Endothelial cell of umbilical vein (primary cell): ENCODE results near the gene FRY. TPM values are rescaled to one million over a fixed set of nuclear protein-coding genes. Genes with fewer than 3 reads are reported as not detected.

Source experiments
- BruUV-seq: library from RNA; stranded (reverse); fragments of 400-500 nt; replicated peaks from 2 replicates; lab custom pipeline; 2021; lab: Mats Ljungman, UMichigan
- CTCF ChIA-PET: fragments of 300-600, 350-600 bp; sonication (Branson Sonifier 250); formaldehyde crosslinking; loops from one replicate; lab custom pipeline; 2021; ENCODE audit warnings: antibody characterized with exemption, inconsistent platforms; lab: Charles Lee
- POLR2A ChIA-PET: fragments of 300-600, 350-600 bp; sonication (Branson Sonifier 250); formaldehyde crosslinking; loops from one replicate; lab custom pipeline; 2021; ENCODE audit warnings: antibody characterized with exemption, inconsistent platforms; lab: Charles Lee
- DNase-seq: peaks from one replicate; pipeline ENCODE4 v3.0.0-alpha.2; 2011; ENCODE audit warnings: low read depth, low spot score
- FAIRE-seq: peaks from 2 replicates; lab custom pipeline; 2011; peaks lifted over from hg19 to GRCh38; lab: Jason Lieb, UNC
- H2AFZ ChIP-seq: 2 replicates; pipeline ENCODE4 v1.6.0; 2012; ENCODE audit warnings: low read depth, low read length, control low read depth, inconsistent platforms
- H3K27ac ChIP-seq: 2 replicates; pipeline ENCODE4 v1.5.1; 2011; ENCODE audit warnings: low read depth, mild to moderate bottlenecking, control low read depth, low read length, moderate library complexity; ENCODE audit not compliant: insufficient read depth
- H3K27me3 ChIP-seq, 2 experiments: 2 replicates each; pipeline versions ENCODE4 v1.6.0 to v1.6.1; 2011; ENCODE audit warnings: low read length in 2 of 2, mixed read lengths in 1 of 2; ENCODE audit not compliant: control insufficient read depth in 2 of 2, insufficient read depth in 2 of 2
- H3K36me3 ChIP-seq, 2 experiments: 2 replicates in 1 of 2; 3 replicates in 1 of 2; pipeline ENCODE4 v1.5.1; 2011; ENCODE audit warnings: low read length in 2 of 2, mild to moderate bottlenecking in 1 of 2, moderate library complexity in 1 of 2; ENCODE audit not compliant: control insufficient read depth in 2 of 2, insufficient read depth in 2 of 2; ENCODE audit errors: extremely low read depth in 1 of 2
- H3K4me1 ChIP-seq: 3 replicates; pipeline ENCODE4 v1.5.1; 2011; ENCODE audit warnings: mild to moderate bottlenecking, low read length; ENCODE audit not compliant: control insufficient read depth, insufficient read depth; ENCODE audit errors: extremely low read depth
- H3K4me2 ChIP-seq: 2 replicates; pipeline ENCODE4 v1.6.1; 2011; ENCODE audit warnings: low read length, control low read depth, mixed read lengths; ENCODE audit not compliant: insufficient read depth
- H3K4me3 ChIP-seq, 3 experiments: fragments of 200-600 bp in 1 of 3; sonication (generic), shearing (Covaris generic) in 1 of 3; replicated peaks in 1 of 3; 2 replicates each; pipeline ENCODE4 v1.5.1; 2011 to 2016; ENCODE audit warnings: control low read depth in 3 of 3, low read length in 3 of 3, mild to moderate bottlenecking in 2 of 3, inconsistent platforms in 1 of 3, low read depth in 1 of 3, moderate library complexity in 1 of 3; ENCODE audit not compliant: insufficient read depth in 1 of 3
- H3K79me2 ChIP-seq: 2 replicates; pipeline ENCODE4 v1.6.0; 2012; ENCODE audit warnings: low read length, inconsistent platforms; ENCODE audit not compliant: control insufficient read depth, insufficient read depth
- H3K9ac ChIP-seq: replicated peaks from 2 replicates; pipeline ENCODE3; 2011; ENCODE audit warnings: low read length, control low read depth; ENCODE audit not compliant: insufficient read depth; ENCODE audit errors: extremely low read depth
- H3K9me1 ChIP-seq: replicated peaks from 3 replicates; pipeline ENCODE4 v1.6.0; 2011; ENCODE audit warnings: mild to moderate bottlenecking, low read length; ENCODE audit not compliant: control insufficient read depth, insufficient read depth; ENCODE audit errors: extremely low read depth
- H3K9me3 ChIP-seq: replicated peaks from 2 replicates; pipeline ENCODE4 v1.5.1; 2012; ENCODE audit warnings: low read length, inconsistent platforms; ENCODE audit not compliant: control insufficient read depth, insufficient read depth
- H4K20me1 ChIP-seq: replicated peaks from 2 replicates; pipeline ENCODE3; 2011; ENCODE audit warnings: mild to moderate bottlenecking, low read length; ENCODE audit not compliant: control insufficient read depth, insufficient read depth; ENCODE audit errors: extremely low read depth
- EZH2 ChIP-seq: IDR thresholded peaks from 2 replicates; pipeline ENCODE4 v1.6.1; 2012; ENCODE audit warnings: borderline replicate concordance, low read depth, mild to moderate bottlenecking, moderate library complexity, low read length, inconsistent platforms; ENCODE audit not compliant: severe bottlenecking
- FOS ChIP-seq: IDR thresholded peaks from 2 replicates; pipeline ENCODE4 v1.6.1; 2011; ENCODE audit warnings: mild to moderate bottlenecking, low read length, moderate library complexity, borderline replicate concordance; ENCODE audit not compliant: insufficient read depth
- GATA2 ChIP-seq: IDR thresholded peaks from 2 replicates; pipeline ENCODE4 v1.7.0; 2011; ENCODE audit warnings: low read depth, mild to moderate bottlenecking, moderate library complexity, mixed read lengths, low read length; ENCODE audit not compliant: insufficient read length, insufficient read depth
- JUN ChIP-seq: IDR thresholded peaks from 2 replicates; pipeline ENCODE4 v1.6.1; 2011; ENCODE audit warnings: borderline replicate concordance, low read depth; ENCODE audit not compliant: insufficient read length, insufficient read depth
- MYC ChIP-seq: IDR thresholded peaks from one replicate; pipeline ENCODE4 v1.6.1; 2011; ENCODE audit warnings: mild to moderate bottlenecking, low read depth, low read length
- POLR2A ChIP-seq: IDR thresholded peaks from 2 replicates; pipeline ENCODE4 v1.6.1; 2012; ENCODE audit warnings: low read depth, mild to moderate bottlenecking, control low read depth, low read length
- POLR2AphosphoS5 ChIP-seq: IDR thresholded peaks from 2 replicates; pipeline ENCODE4 v1.6.1; 2012; ENCODE audit warnings: low read depth, mild to moderate bottlenecking, control low read depth, low read length, moderate library complexity; ENCODE audit not compliant: insufficient read depth
- dilution Hi-C: fragments of 300-500 bp; cut with MboI; formaldehyde crosslinking; loops from one replicate; pipeline ENCODE4 v1.15.0; 2019; ENCODE audit warnings: low sequenced_read_pairs; ENCODE audit not compliant: extremely low pct_ligation_motif_present
- intact Hi-C: fragments of 100-400 bp; cut with micrococcal nuclease; formaldehyde crosslinking; loops from one replicate; pipeline ENCODE4 v1.10.0; 2022
- polyA plus RNA-seq, 4 experiments: library from polyadenylated mRNA; depleted of rRNA in 3 of 4; stranded (reverse) in 3 of 4; unstranded in 1 of 4; fragments of >200 nt; gene quantifications; 2 replicates each; pipeline versions ENCODE4 v1.2.1 to v1.2.3, GENCODE V29; 2011 to 2012; ENCODE audit warnings: missing spikeins in 1 of 4
- total RNA-seq: library from RNA; stranded (reverse); gene quantifications from 2 replicates; pipeline ENCODE4 v1.2.3, GENCODE V29; 2021
- TF ChIP-seq, protein P1 (sequence below), 2 donors: IDR thresholded peaks; 1 replicate in 1 of 2; 2 replicates in 1 of 2; pipeline ENCODE4 v1.5.1; 2011; ENCODE audit warnings: low read length in 2 of 2, mild to moderate bottlenecking in 2 of 2, moderate library complexity in 2 of 2, control low read depth in 1 of 2, inconsistent platforms in 1 of 2, low read depth in 1 of 2; ENCODE audit not compliant: insufficient read depth in 1 of 2; ENCODE audit errors: extremely low read depth in 1 of 2
- TF ChIP-seq, protein P2 (sequence below): IDR thresholded peaks from 2 replicates; pipeline ENCODE4 v1.6.1; 2011; ENCODE audit not compliant: insufficient read depth, insufficient read length

Gene FRY
- total and polyA plus RNA-seq, 2 donors (not counting 3 experiments of a cell fraction or from before 2014, with no cell fraction given): 57.3 to 75.8 TPM

- no peak overlapping the region for H2AFZ ChIP-seq
- BruUV-seq: no TSS peak
- no peak overlapping the region for H3K4me2 ChIP-seq
- no peak for FAIRE-seq
- H3K27ac ChIP-seq: no peak overlapping the region
- no peak for DNase-seq
- dilution Hi-C loops: no loop called here
- ChIA-PET POLR2A (no interaction called here), CTCF (interaction anchor here (0.7 to 1.8 kb wide), 2 partner anchors 99 to 573 kb away, joined by 3 to 5 read pairs; no protein-coding TSS in a partner anchor)
- H3K9ac ChIP-seq: no peak overlapping the region
- H3K27me3 ChIP-seq: no peaks in the 10 kb centered on the region
- no peaks in the 10 kb centered on the region for H4K20me1 ChIP-seq
- H3K9me1 ChIP-seq: peaks cover 2% of the 10 kb centered on the region
- H3K36me3 ChIP-seq: no peaks in the 10 kb centered on the region
- no peak for TF ChIP-seq POLR2A
- TF ChIP-seq JUN: no peak
- TF ChIP-seq FOS: no peak
- TF ChIP-seq, protein P1, sequence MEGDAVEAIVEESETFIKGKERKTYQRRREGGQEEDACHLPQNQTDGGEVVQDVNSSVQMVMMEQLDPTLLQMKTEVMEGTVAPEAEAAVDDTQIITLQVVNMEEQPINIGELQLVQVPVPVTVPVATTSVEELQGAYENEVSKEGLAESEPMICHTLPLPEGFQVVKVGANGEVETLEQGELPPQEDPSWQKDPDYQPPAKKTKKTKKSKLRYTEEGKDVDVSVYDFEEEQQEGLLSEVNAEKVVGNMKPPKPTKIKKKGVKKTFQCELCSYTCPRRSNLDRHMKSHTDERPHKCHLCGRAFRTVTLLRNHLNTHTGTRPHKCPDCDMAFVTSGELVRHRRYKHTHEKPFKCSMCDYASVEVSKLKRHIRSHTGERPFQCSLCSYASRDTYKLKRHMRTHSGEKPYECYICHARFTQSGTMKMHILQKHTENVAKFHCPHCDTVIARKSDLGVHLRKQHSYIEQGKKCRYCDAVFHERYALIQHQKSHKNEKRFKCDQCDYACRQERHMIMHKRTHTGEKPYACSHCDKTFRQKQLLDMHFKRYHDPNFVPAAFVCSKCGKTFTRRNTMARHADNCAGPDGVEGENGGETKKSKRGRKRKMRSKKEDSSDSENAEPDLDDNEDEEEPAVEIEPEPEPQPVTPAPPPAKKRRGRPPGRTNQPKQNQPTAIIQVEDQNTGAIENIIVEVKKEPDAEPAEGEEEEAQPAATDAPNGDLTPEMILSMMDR (IDR thresholded peaks at IDR 0.05; ENCODE audit: extremely low read depth in 1 of 2, insufficient read depth in 1 of 2, low read depth in 1 of 2, low read length in 2 of 2): no peak
- TF ChIP-seq POLR2AphosphoS5: no peak
- no peak for TF ChIP-seq EZH2
- no peak for TF ChIP-seq GATA2
- TF ChIP-seq MYC: no peak
- TF ChIP-seq, protein P2, sequence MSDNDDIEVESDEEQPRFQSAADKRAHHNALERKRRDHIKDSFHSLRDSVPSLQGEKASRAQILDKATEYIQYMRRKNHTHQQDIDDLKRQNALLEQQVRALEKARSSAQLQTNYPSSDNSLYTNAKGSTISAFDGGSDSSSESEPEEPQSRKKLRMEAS: no peak
- H3K4me1 ChIP-seq: no peaks in the 10 kb centered on the region
- H3K9me3 ChIP-seq: no peaks in the 10 kb centered on the region
- no peaks in the 10 kb centered on the region for H3K79me2 ChIP-seq
- intact Hi-C loops: no loop called here
- H3K4me3 ChIP-seq: no peak overlapping the region
Observed at GRCh38 chr13:32008518-32009175, 22.9 kb upstream of the FRY start.
